22Rv1 (cell line): ENCODE measurements around the gene FCER1G.

Source experiments
- ZFX ChIP-seq: fragments of 450-650 bp; IDR thresholded peaks from 2 replicates; pipeline ENCODE4 v1.6.1; 2017; ENCODE audit warnings: antibody characterized with exemption, borderline replicate concordance
- TF ChIP-seq, protein P1 (sequence below): fragments of 450-650 bp; IDR thresholded peaks from 2 replicates; pipeline ENCODE4 v1.5.1; 2017; ENCODE audit warnings: mild to moderate bottlenecking

DNA sequence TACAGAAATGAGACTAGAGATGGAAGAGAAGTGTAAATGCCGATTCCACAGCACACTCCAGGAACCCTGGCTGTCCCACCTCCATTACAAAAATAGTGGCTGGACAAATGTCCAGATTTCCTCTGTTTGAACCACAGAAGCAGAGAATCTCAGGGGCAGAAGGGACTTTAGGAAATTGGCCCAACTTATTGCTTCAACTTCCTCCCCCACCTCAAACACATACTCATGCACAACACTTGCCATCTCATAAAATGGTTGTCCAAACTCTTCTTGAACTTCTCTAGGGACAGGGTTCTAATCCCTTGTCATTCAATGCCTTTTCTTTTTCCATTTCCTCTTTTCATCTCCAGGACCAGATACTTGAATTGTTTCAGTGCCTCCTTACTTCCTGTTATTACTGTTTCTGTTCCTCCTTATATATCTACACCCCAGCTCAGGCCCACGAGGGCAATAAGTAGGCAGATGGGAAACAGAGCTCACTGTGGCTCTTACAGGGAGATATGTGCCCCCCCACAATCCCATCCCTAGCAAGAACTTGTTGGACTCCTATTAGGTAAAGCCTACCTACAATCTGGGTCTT lies 29.3 kb upstream of the FCER1G start:
- TF ChIP-seq, protein P1, sequence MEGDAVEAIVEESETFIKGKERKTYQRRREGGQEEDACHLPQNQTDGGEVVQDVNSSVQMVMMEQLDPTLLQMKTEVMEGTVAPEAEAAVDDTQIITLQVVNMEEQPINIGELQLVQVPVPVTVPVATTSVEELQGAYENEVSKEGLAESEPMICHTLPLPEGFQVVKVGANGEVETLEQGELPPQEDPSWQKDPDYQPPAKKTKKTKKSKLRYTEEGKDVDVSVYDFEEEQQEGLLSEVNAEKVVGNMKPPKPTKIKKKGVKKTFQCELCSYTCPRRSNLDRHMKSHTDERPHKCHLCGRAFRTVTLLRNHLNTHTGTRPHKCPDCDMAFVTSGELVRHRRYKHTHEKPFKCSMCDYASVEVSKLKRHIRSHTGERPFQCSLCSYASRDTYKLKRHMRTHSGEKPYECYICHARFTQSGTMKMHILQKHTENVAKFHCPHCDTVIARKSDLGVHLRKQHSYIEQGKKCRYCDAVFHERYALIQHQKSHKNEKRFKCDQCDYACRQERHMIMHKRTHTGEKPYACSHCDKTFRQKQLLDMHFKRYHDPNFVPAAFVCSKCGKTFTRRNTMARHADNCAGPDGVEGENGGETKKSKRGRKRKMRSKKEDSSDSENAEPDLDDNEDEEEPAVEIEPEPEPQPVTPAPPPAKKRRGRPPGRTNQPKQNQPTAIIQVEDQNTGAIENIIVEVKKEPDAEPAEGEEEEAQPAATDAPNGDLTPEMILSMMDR: no peak
- no peak for TF ChIP-seq ZFX
